ENCODE results near the gene SLC5A6.
A peak's percentile ranks its signal among the peaks of the same experiment; 100 is the strongest.

- TF ChIP-seq, protein P1, sequence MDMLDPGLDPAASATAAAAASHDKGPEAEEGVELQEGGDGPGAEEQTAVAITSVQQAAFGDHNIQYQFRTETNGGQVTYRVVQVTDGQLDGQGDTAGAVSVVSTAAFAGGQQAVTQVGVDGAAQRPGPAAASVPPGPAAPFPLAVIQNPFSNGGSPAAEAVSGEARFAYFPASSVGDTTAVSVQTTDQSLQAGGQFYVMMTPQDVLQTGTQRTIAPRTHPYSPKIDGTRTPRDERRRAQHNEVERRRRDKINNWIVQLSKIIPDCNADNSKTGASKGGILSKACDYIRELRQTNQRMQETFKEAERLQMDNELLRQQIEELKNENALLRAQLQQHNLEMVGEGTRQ (IDR thresholded peaks at IDR 0.05; ENCODE audit: low read length): no peak
- TF ChIP-seq, protein P2, sequence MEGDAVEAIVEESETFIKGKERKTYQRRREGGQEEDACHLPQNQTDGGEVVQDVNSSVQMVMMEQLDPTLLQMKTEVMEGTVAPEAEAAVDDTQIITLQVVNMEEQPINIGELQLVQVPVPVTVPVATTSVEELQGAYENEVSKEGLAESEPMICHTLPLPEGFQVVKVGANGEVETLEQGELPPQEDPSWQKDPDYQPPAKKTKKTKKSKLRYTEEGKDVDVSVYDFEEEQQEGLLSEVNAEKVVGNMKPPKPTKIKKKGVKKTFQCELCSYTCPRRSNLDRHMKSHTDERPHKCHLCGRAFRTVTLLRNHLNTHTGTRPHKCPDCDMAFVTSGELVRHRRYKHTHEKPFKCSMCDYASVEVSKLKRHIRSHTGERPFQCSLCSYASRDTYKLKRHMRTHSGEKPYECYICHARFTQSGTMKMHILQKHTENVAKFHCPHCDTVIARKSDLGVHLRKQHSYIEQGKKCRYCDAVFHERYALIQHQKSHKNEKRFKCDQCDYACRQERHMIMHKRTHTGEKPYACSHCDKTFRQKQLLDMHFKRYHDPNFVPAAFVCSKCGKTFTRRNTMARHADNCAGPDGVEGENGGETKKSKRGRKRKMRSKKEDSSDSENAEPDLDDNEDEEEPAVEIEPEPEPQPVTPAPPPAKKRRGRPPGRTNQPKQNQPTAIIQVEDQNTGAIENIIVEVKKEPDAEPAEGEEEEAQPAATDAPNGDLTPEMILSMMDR (IDR thresholded peaks at IDR 0.05; ENCODE audit: control extremely low read depth in 1 of 3, insufficient read depth in 1 of 3, low read depth in 1 of 3, low read length in 3 of 3): no peak
- TF ChIP-seq EZH2 (IDR thresholded peaks at IDR 0.05; ENCODE audit: low read depth, low read length, severe bottlenecking) (no peak), CHD1 (IDR thresholded peaks at IDR 0.05; ENCODE audit: low read depth, low read length) (no peak), RNF2 (IDR thresholded peaks at IDR 0.05; ENCODE audit: borderline replicate concordance, low read depth, low read length, missing control alignments, poor library complexity, severe bottlenecking) (no peak), EP300 (IDR thresholded peaks at IDR 0.05; ENCODE audit: borderline replicate concordance in 1 of 2, low read depth in 2 of 2, low read length in 2 of 2) (no peak), KDM1A (IDR thresholded peaks at IDR 0.05; ENCODE audit: borderline replicate concordance, low read length) (no peak), TBP (IDR thresholded peaks at IDR 0.05; ENCODE audit: low read depth, low read length) (no peak), POLR2A (IDR thresholded peaks at IDR 0.05; ENCODE audit: control extremely low read depth in 1 of 2, low read depth in 2 of 2, low read length in 2 of 2) (peak; percentile 50 to 66), SP4 (IDR thresholded peaks at IDR 0.05; ENCODE audit: low read length) (no peak), CEBPB (IDR thresholded peaks at IDR 0.05; ENCODE audit: low read depth, low read length) (no peak), POLR2AphosphoS5 (IDR thresholded peaks at IDR 0.05; ENCODE audit: low read depth, low read length) (peak; percentile 49; the same call in 1 of the 2 replicates), JUN (IDR thresholded peaks at IDR 0.05; ENCODE audit: low read depth, low read length) (no peak)
- TF ChIP-seq, protein P3, sequence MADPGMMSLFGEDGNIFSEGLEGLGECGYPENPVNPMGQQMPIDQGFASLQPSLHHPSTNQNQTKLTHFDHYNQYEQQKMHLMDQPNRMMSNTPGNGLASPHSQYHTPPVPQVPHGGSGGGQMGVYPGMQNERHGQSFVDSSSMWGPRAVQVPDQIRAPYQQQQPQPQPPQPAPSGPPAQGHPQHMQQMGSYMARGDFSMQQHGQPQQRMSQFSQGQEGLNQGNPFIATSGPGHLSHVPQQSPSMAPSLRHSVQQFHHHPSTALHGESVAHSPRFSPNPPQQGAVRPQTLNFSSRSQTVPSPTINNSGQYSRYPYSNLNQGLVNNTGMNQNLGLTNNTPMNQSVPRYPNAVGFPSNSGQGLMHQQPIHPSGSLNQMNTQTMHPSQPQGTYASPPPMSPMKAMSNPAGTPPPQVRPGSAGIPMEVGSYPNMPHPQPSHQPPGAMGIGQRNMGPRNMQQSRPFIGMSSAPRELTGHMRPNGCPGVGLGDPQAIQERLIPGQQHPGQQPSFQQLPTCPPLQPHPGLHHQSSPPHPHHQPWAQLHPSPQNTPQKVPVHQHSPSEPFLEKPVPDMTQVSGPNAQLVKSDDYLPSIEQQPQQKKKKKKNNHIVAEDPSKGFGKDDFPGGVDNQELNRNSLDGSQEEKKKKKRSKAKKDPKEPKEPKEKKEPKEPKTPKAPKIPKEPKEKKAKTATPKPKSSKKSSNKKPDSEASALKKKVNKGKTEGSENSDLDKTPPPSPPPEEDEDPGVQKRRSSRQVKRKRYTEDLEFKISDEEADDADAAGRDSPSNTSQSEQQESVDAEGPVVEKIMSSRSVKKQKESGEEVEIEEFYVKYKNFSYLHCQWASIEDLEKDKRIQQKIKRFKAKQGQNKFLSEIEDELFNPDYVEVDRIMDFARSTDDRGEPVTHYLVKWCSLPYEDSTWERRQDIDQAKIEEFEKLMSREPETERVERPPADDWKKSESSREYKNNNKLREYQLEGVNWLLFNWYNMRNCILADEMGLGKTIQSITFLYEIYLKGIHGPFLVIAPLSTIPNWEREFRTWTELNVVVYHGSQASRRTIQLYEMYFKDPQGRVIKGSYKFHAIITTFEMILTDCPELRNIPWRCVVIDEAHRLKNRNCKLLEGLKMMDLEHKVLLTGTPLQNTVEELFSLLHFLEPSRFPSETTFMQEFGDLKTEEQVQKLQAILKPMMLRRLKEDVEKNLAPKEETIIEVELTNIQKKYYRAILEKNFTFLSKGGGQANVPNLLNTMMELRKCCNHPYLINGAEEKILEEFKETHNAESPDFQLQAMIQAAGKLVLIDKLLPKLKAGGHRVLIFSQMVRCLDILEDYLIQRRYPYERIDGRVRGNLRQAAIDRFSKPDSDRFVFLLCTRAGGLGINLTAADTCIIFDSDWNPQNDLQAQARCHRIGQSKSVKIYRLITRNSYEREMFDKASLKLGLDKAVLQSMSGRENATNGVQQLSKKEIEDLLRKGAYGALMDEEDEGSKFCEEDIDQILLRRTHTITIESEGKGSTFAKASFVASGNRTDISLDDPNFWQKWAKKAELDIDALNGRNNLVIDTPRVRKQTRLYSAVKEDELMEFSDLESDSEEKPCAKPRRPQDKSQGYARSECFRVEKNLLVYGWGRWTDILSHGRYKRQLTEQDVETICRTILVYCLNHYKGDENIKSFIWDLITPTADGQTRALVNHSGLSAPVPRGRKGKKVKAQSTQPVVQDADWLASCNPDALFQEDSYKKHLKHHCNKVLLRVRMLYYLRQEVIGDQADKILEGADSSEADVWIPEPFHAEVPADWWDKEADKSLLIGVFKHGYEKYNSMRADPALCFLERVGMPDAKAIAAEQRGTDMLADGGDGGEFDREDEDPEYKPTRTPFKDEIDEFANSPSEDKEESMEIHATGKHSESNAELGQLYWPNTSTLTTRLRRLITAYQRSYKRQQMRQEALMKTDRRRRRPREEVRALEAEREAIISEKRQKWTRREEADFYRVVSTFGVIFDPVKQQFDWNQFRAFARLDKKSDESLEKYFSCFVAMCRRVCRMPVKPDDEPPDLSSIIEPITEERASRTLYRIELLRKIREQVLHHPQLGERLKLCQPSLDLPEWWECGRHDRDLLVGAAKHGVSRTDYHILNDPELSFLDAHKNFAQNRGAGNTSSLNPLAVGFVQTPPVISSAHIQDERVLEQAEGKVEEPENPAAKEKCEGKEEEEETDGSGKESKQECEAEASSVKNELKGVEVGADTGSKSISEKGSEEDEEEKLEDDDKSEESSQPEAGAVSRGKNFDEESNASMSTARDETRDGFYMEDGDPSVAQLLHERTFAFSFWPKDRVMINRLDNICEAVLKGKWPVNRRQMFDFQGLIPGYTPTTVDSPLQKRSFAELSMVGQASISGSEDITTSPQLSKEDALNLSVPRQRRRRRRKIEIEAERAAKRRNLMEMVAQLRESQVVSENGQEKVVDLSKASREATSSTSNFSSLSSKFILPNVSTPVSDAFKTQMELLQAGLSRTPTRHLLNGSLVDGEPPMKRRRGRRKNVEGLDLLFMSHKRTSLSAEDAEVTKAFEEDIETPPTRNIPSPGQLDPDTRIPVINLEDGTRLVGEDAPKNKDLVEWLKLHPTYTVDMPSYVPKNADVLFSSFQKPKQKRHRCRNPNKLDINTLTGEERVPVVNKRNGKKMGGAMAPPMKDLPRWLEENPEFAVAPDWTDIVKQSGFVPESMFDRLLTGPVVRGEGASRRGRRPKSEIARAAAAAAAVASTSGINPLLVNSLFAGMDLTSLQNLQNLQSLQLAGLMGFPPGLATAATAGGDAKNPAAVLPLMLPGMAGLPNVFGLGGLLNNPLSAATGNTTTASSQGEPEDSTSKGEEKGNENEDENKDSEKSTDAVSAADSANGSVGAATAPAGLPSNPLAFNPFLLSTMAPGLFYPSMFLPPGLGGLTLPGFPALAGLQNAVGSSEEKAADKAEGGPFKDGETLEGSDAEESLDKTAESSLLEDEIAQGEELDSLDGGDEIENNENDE (IDR thresholded peaks at IDR 0.05; ENCODE audit: insufficient replicate concordance, low read length): no peak
Measured at GRCh38 chr2:27247893-27248292, 35.8 kb upstream of the SLC5A6 start.
